Measurements from ENCODE around the gene TEC. TPM values are rescaled to one million over a fixed set of nuclear protein-coding genes. Genes with fewer than 3 reads are reported as not detected.

The TEC gene
- polyA plus RNA-seq, 1 donor from 2014 or later, result not detected

- TF ChIP-seq EZH2 (IDR thresholded peaks at IDR 0.05; ENCODE audit: borderline replicate concordance, insufficient read depth, low read length, poor library complexity, severe bottlenecking), result no peak
These were observed 183.6 kb downstream of the TEC start (continued) for GRCh38 chr4:48085821-48086589.

Small RNAs within 50 kb of the gene (small RNA-seq; reads per million reads assigned to genes)
- gene RF00019 (0 to 1.2 (median 0) reads per million in 3 experiments), gene RF00026 (0 reads per million in 3 experiments), gene RNU6-838P (0 reads per million in 3 experiments)

Other genes starting within 250 kb of the TEC start
- not detected in 2 replicates for gene TXK, start 135.6 kb downstream of the TEC start, polyA plus RNA-seq
- 18.0 and 43.2 TPM in 2 replicates for gene SLAIN2, start 71.7 kb upstream of the TEC start, polyA plus RNA-seq
- 14.5 and 16.7 TPM in 2 replicates for gene SLC10A4, start 213.5 kb upstream of the TEC start, polyA plus RNA-seq
- 0.88 TPM in 1 of 2 replicates, not detected in the other for gene ZAR1, start 220.4 kb upstream of the TEC start, polyA plus RNA-seq